HG03442 (cell line): ENCODE measurements around the gene LARP4B.
A peak's percentile ranks its signal among the peaks of the same experiment; 100 is the strongest.

Experiments used
- ATAC-seq: cut with Tn5 transposase; IDR thresholded peaks from one replicate; pipeline ENCODE4 v1.9.1; 2021; ENCODE audit warnings: mild to moderate bottlenecking, moderate library complexity; ENCODE audit not compliant: unreplicated experiment

Gene LARP4B

DNA sequence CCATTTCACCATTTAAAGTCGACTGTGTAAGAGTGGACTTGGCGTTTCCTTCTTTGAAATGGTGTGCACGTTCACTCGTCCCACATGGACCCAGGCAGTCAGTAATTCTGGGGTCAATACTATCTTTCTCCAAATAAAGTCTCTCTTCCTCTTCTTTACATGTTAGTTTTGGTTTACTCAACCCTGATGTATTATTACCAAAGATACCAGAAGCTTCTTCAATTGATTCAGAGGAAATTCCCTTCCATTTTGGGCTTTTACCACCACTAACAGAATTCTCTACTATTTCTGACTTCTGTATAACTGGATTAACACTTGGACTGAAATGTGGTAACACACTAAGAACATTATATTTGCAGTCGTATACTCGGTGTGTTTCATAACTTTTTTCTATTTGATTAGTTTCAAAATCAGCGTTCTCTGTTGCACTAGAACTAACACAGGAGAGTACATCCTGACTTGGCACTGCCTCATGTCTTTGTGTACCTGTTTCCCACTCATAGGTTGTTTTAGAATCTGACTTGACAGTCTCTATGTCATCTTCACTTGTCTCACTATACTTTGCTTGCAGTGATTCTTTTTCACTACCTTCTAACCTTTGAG, 60.8 kb downstream of the LARP4B start:
- no peak for ATAC-seq

DNA sequence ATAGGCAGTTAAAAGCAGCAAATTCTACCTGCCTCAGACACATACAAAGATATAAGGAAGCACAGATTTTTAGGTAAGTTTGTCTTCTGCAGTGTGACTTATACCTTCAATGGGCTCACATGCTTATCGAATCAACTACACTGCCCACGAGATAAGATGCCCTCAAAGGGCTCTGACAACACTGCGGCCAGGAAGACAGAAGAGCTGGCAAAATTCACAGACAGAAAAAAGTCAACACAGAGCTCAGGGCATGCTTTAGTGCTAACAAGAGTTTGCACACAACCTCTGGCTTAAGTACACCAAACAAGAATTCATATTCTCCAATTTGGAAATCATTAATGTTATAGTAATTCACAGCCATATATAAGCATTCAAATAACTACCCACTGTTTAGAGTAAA, 62.3 kb downstream of the LARP4B start:
- ATAC-seq: no peak

DNA sequence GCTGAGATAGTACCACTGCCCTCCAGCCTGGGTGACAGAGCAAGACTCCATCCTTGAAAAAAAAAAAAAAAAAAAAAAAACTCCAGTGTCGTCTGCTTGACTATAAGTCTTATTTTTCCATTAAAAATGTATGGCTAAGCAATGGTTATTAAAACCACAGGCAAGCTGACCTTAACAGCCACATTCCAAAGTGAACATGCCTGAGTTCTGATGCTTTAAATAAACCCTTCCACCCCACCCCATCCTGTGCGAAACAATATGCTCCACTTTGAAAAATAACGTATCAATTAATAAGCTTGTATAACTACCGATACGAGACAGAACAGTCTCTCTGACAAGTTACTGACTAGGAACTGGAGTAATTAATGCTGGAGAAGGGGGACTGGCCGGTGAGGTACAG, 63.7 kb downstream of the LARP4B start:
- ATAC-seq: no peak

DNA sequence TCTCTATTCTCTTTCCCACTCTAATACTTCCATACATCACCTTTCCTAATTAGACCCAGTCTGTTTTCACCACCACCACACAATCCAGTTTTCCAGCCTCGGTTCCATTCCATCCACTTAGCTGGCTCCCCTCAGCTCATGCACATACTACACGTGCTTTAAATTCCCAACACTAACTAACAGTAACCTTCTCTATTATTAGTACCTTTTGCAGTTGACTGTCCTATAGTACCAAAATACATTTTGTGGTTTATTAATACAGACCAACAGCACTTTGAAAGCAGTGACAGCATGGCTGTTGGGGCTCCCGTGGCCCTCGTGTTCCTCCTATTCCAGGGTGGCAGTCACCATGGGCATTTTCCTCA, 64.9 kb downstream of the LARP4B start:
- no peak for ATAC-seq

DNA sequence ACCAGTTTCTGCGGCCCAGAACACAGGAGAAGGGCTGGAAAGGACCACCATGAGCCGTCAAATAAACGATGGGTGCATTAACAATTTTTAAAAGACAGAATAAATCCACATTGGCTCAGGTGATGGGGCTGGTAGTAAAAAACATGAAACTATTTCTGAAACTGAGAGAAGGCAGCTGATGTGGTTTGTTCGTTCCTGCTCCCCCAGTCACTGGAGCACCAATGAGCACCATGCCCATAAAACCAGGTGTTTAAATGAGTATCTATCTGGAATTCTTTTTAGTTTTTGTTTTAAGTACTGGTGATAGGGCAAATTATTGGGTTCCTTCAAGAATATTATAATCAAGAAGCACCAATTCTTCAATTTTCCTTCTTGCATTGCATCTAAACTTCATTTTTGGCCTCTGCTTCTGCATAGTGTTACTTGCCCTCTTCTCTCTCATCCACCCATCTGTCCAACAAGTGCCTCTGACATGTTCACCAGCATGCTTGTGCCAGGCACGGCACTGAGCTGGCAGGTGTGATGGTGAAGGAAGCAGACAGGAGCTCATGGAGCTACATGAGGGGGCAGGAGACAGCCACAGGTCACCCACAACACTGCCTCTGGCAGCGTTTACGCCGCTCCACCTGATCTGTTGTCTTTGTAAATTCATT, 65.5 kb downstream of the LARP4B start:
- no peak for ATAC-seq

DNA sequence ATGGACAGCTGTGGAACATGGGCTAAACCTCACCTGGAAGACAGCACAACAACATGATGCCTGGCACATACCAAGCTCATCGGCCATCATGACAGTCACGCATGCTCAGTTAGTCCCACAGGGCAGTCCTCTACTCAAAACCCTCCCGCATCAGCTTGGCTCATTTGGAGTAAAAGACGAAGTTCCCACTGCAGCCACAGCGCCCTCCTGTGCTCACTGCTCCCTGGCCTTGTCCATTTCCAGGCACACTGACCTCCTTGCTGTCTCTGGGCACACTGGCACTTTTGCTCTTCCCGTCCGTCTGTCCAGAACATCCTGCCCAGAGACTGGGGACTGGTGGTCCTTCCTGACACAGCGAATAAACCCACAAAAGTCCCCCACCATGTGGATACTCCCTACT, 66.2 kb downstream of the LARP4B start:
- no peak for ATAC-seq

DNA sequence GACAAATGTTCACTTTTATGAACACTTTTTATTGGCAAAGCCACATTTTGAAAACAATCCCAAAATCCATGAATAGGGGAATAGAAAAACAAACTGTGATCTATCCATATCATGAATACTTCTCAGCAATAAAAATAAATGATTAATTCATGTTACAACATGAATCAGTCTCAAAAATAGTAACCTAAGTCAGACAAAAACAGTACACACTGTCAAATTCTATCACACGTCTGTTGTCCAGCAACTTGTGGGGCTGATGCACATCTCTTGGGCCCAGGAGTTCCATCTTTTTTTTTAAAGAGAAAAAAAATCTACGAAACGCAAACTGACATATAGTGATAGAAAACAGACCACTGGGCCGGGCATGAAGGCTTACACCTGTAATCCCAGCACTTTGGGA, 71.0 kb downstream of the LARP4B start:
- no peak for ATAC-seq

DNA sequence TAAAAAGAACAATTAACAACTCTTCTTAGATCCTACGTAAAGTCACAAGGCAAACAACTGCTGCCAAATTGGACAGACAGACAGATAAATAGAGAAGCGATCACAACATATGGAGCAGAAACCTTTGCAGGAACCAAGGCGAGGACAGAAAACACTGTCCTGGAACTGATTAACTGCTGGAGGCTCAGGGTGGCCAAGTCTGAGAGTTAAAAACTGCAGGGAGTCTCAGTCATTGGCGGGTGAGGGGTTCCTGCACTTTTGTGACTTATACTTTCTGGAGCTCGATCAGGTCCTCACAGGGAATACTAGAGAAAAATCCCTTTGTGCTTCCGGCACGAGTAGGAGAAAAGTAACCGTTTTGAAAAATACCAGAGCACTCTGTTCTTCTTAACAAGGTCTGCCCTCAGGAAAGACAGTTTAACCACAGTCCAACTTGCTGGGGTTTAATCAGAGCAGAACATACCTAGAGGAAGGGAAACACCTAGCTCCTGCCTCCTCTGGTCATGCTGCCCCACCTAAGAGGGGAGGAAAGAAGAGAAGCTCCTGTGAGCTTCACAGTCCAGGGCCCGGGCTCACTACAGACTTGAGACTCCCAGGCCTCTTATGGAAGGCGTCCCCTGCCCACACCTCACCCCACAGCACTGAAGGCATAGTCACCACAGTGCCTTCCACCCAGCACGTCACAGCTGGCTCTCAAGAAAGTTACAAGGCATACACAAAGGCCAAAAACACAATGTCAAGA, 74.9 kb downstream of the LARP4B start:
- no peak for ATAC-seq

DNA sequence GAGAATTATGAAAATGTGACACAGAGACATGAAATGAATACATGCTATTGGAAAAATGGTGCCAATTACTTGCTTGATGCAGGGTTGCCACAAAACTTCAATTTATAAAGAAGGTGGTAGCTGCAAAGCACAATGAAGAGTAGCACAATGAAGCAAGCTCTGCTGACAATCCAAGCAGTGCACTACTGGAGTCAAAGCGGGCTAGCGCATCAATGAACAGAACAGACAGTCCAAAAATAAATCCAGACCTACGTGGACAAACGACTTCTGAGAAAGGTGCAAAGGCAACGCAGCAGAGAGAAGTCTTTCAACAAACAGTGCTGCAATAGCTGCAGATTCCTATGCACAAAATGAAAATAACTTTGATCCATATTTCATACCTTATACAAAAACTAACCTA, 75.8 kb downstream of the LARP4B start:
- ATAC-seq: no peak

DNA sequence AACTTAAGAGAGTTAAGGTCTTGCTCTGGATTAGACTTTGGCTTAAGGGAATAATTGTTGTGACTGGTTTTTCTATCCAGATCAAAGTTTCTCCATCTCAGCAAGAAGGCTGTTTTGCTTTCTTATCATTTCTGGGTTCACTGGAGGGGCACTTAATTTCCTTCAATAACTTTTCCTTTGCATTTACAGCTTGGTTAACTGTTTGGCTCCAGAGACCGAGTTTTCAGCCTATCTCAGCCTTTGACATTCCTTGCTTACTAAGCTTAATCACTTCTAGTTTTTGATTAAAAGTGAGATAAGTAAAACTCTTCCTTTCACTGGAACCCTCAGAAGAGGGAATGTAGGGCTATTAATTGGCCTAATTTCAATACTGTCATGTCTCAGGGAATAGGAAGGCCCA, 76.4 kb downstream of the LARP4B start:
- ATAC-seq: no peak

DNA sequence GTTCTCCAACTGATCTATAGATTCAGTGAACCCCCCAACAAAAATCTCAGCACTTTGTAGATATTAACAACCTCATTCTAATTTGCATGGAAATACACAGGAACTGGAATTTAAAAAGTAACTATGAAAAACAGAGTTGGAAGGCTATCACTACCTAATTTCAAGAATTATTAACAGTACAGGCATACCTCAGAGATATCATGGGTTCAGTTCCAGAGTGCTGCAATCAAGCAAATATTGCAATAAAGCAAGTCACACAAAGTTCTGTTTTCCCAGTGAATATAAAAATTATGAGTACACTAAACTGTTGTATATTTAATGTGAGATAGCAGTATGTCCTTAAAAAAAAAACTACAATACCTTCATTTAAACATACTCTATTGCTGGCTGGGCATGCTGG, 78.5 kb downstream of the LARP4B start:
- ATAC-seq: no peak

DNA sequence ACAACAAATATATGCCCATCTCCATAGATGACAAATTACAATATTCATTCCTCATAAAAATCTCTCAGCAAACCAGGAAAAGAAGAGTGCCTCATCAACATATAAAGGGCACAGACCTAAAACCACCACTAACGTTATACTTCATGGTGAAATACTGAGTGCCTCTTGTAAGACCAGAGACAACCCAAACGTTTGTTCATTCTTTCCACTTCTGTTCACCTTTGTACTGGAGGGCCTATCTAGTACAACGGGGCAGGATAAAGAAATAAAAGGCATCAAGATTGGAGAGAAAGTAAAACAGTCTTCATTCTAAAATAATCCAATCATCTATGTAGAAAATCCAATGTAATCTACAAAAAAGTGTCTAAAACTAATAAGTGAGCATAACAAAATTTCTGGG, 79.1 kb downstream of the LARP4B start:
- ATAC-seq: peak; percentile 18

DNA sequence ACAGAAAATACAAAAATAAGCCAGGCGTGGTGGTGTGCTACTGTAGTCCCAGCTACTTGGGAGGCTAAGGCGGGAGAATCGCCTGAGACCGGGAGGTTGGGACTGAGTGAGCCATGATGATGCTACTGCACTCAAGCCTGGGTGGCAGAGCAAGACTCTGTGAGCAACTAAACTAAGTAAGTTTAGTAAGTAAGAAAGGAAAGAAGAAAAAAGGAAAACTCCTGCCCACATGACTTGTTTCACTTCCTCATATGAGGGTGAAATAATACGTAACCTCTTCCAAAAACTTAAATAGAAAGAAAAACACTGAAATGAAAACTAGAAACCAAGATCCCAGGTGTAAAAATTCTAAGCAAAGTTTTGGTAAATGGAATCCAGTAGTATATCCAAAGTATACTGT, 79.6 kb downstream of the LARP4B start:
- peak; percentile 86 for ATAC-seq

DNA sequence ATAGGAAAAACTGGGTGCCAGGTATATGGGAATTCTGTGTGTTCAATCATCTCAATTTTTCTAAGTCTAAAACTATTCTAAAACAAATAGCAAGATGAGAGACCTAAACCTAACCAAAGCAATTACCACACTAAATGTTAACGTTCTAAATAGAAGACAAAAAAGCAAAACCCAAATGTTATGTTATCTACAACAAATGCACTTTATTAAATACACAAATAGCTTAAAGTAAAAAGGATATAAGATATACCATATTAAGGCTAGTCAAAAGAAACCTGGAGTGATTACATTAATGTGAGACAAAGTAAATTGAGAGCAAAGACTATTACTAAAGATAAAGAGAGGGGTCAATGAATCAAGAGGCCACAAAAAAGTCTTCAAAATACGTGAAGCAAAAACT, 81.4 kb downstream of the LARP4B start:
- ATAC-seq: no peak

DNA sequence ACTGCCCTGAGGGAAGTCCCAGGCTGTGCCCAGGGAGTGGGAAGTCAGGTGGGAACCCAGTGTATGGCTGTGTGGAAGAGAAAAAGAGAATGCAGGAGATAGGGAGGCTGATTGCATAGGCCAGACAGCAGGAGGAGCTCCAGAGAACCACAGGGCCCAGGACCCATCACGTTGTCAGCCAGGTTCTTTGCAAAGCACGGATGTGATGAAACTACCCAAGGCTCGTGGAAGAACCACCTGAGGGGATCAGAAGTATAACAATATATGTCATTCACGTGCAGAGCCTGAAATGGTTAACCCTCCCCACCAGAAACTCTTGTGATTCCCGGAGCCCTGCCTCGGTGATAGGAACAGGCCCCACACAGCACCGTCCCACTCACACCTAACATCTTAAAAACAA, 83.6 kb downstream of the LARP4B start:
- no peak for ATAC-seq

DNA sequence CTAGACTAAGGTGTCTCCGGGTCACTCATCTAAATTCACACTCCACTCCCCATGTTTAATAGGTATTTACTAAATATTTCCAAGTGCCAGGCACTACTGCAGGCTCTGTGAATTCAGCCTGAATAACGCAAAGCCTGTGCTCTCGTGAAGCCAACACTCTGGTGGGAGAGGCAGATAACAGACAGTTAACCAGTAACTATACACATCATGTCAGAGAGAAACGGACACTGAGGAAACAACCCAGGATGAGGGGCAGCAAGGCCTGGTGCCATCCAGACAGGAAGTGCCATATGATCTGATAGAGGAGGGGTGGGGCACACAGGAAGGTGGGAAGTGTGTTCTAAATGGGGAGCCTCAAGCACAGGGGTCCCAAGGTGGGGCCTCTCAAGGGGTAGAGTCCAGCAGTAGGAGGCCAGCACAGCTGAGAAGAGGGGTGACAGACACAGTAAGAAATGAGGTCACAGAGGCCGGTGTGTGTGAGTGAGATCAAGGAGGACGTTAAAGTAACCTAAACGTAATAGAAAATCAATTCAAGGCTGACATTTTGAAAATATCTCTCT, 85.3 kb downstream of the LARP4B start:
- ATAC-seq: no peak

DNA sequence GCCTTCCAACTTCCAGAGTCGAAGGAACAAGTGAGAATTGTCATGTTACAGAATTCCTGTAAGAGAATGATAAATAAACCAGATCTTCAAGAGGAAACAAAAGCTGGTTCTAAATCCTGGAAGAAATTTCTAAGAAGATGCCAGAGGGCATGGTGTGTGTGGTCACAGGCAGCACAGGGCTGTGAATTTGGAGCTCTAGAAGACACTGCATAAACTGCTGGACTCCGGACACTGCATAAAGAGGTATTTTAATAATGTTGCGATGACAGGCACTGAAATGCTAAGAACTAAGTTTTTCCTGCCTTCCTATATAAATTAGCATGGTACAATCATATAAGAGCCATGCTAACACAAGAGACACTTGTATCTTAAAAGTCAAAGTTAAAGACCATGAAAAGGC, 86.0 kb downstream of the LARP4B start:
- no peak for ATAC-seq

DNA sequence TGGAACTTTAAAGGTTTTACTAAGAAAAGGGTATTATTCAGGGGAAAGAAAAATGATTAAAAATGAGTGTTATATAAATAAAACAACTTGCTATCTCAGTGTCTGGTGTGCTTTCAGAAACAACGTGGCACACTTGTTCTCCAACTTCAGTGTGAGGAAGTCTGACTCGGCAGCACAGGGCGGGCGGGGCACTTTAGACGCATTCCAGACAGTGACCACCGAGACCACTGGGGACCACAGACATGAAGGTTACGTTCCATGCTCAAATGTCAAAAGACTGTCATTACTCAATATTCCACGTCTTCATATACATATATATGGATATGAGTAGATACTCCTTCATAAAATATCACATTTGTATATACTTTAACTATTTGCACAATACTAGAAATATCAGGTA, 87.0 kb downstream of the LARP4B start:
- no peak for ATAC-seq

DNA sequence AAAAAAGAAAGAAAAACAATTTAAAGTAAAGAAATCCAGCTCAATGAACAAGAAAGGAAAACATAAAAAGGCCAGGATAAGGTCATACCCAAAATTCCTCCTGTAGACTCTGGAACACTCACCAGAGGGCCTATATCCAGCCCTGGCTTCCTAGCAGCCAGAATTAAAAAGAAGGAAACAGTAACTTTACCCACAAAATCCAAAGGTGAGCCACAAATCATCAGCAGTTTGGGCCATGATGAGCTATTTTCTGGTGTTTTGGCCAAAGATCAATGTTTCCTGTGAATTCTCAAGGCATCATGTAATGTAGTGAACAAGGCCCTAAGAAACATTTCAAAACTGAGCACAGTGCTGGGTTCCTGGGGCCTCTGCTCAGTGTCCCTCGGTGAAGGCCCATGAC, 87.8 kb downstream of the LARP4B start:
- no peak for ATAC-seq

DNA sequence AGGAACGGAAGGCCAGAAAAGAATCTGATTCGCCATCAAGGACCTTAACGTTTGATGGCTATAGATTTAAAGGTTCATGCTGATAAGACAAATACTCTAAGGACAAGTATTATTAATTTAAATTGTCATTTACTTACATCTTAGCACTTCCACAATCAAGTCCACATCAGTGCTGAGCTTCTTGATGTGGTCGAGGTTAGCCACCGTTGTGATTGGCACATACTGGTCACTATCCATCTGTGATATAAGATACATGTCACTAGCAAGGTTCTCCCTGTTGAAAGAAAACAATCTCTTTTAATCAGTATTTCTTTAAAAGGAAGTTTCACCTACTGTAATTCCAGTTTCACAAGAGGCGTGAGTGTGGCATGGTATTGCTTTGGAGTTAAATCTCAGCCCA, 88.7 kb downstream of the LARP4B start:
- no peak for ATAC-seq

DNA sequence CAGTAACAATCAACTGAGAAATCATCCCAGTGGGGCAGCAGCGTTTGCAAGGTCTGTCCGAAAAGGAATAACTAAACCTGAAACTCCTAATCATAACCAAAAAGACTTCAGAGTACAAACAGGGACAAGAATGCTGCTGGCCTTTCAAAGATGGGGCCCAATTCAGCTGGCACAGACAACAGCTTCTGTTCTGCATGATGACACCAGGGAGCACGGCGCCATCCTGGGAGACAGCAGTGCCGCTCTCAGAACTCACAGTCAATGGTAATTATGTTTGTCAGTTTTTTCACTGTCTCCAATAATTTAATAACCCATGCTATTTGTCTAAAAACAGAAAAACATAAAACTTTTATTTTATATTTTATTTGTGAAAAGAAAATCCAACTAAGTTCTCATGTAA, 90.0 kb downstream of the LARP4B start:
- no peak for ATAC-seq

DNA sequence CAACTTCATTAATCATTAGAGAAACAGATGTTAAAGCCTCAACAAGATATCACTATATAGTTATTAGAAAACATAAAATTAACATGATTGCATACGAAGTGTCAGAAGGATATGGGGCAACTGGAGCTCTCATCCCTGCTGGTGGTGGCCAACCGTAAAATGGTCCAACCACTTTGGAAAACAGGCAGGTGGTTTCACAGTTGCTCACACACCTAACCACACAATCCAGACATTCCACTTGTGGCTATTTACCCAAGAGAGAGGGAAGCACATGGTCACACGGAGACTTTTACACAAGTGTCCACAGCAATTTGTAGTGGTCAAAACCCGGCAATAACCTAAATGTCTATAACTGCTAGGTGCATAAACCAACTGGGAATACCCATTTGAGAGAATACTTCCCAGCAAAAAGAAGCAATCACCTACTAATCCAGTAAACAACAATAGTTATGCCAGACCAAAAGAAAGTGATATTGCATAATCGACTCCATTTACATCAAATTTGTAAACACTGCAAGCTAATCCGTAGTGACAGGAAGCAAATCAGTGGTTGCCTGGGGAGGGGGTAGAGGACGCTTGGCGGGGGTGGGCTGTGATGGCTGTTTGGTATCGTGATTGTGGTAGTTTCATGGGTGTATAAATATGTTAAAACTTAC, 91.8 kb downstream of the LARP4B start:
- no peak for ATAC-seq
